ENCODE results near the gene BBOX1. TPM values are rescaled to one million over a fixed set of nuclear protein-coding genes. Genes with fewer than 3 reads are reported as not detected.

Gene BBOX1
- total RNA-seq, 1 experiment from 2014 or later, result not detected

DNA sequence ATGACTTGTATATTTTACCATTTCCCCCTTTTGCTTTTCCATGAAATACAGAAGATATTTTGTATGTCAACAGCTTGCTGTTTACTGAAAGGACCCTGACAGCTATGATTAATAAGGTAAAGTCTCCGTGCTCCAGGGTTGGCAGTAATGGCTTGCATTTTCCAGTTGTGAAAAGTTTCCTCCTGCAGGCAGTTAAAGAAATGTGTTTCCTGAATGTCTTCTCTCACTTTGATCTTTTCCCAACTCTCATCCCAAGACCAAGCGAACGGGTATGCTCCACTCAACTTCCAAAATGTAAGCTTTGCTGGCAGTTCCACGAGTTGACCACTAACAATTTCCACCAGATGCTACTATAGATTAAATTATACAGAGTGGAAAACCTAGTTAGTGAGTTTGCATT lies 37.8 kb upstream of the BBOX1 start:
- H3K9me3 ChIP-seq (ENCODE audit: control insufficient read depth in 1 of 2, insufficient read depth in 1 of 2, low read depth in 1 of 2, low read length in 2 of 2), result no peaks in the 10 kb centered on the region
- no peaks in the 10 kb centered on the region for H3K27me3 ChIP-seq (ENCODE audit: insufficient read depth, low read length)
- no peak overlapping the region for H3K9ac ChIP-seq (ENCODE audit: low read length)
- intact Hi-C loops (cut with micrococcal nuclease), result no loop called here
- CTCF ChIA-PET, result no interaction called here
- BruUV-seq (replicated peaks), result no TSS peak
- no peaks in the 10 kb centered on the region for H3K9me2 ChIP-seq (ENCODE audit: insufficient read depth)
- no peaks in the 10 kb centered on the region for H3K79me2 ChIP-seq (ENCODE audit: insufficient read depth, low read length)
- no peak overlapping the region for H3K27ac ChIP-seq (ENCODE audit: low read depth, low read length)
- no peak for ATAC-seq
- no peak overlapping the region for H2AFZ ChIP-seq (ENCODE audit: low read depth, low read length, poor library complexity, severe bottlenecking)
- POLR2A ChIA-PET, result no interaction called here
- no peak for TF ChIP-seq ZNF274 (IDR thresholded peaks at IDR 0.05; ENCODE audit: low read depth, low read length)
- no peak for TF ChIP-seq CBX3 (IDR thresholded peaks at IDR 0.05; ENCODE audit: low read depth)
- TF ChIP-seq, protein P1, sequence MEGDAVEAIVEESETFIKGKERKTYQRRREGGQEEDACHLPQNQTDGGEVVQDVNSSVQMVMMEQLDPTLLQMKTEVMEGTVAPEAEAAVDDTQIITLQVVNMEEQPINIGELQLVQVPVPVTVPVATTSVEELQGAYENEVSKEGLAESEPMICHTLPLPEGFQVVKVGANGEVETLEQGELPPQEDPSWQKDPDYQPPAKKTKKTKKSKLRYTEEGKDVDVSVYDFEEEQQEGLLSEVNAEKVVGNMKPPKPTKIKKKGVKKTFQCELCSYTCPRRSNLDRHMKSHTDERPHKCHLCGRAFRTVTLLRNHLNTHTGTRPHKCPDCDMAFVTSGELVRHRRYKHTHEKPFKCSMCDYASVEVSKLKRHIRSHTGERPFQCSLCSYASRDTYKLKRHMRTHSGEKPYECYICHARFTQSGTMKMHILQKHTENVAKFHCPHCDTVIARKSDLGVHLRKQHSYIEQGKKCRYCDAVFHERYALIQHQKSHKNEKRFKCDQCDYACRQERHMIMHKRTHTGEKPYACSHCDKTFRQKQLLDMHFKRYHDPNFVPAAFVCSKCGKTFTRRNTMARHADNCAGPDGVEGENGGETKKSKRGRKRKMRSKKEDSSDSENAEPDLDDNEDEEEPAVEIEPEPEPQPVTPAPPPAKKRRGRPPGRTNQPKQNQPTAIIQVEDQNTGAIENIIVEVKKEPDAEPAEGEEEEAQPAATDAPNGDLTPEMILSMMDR (IDR thresholded peaks at IDR 0.05 in 2 of 3, conservative IDR thresholded peaks at IDR 0.05 in 1 of 3; ENCODE audit: borderline replicate concordance in 1 of 3, insufficient read depth in 1 of 3, low read depth in 2 of 3, low read length in 2 of 3), result no peak
- no peak for TF ChIP-seq CEBPB (IDR thresholded peaks at IDR 0.05; ENCODE audit: low read depth)
- no peak for TF ChIP-seq EZH2 (IDR thresholded peaks at IDR 0.05)
- no peak for TF ChIP-seq FOSL1 (IDR thresholded peaks at IDR 0.05; ENCODE audit: low read depth)
- TF ChIP-seq RAD21 (IDR thresholded peaks at IDR 0.05; ENCODE audit: low read depth), result no peak
- TF ChIP-seq, protein P2, sequence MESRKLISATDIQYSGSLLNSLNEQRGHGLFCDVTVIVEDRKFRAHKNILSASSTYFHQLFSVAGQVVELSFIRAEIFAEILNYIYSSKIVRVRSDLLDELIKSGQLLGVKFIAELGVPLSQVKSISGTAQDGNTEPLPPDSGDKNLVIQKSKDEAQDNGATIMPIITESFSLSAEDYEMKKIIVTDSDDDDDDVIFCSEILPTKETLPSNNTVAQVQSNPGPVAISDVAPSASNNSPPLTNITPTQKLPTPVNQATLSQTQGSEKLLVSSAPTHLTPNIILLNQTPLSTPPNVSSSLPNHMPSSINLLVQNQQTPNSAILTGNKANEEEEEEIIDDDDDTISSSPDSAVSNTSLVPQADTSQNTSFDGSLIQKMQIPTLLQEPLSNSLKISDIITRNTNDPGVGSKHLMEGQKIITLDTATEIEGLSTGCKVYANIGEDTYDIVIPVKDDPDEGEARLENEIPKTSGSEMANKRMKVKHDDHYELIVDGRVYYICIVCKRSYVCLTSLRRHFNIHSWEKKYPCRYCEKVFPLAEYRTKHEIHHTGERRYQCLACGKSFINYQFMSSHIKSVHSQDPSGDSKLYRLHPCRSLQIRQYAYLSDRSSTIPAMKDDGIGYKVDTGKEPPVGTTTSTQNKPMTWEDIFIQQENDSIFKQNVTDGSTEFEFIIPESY (IDR thresholded peaks at IDR 0.05; ENCODE audit: extremely low read depth, insufficient replicate concordance, low read length), result no peak
- no peak for TF ChIP-seq SP1 (IDR thresholded peaks at IDR 0.05; ENCODE audit: low read depth)
- no peak for TF ChIP-seq ELF1 (IDR thresholded peaks at IDR 0.05; ENCODE audit: borderline replicate concordance, low read depth)
- TF ChIP-seq YY1 (IDR thresholded peaks at IDR 0.05; ENCODE audit: extremely low read depth, insufficient replicate concordance, low read depth, low read length), result no peak
- TF ChIP-seq, protein P3, sequence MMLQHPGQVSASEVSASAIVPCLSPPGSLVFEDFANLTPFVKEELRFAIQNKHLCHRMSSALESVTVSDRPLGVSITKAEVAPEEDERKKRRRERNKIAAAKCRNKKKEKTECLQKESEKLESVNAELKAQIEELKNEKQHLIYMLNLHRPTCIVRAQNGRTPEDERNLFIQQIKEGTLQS (IDR thresholded peaks at IDR 0.05), result no peak
- TF ChIP-seq SRF (IDR thresholded peaks at IDR 0.05; ENCODE audit: low read depth), result no peak
- no peak for TF ChIP-seq EZH2phosphoT487 (IDR thresholded peaks at IDR 0.05; ENCODE audit: borderline replicate concordance)
- TF ChIP-seq, protein P4, sequence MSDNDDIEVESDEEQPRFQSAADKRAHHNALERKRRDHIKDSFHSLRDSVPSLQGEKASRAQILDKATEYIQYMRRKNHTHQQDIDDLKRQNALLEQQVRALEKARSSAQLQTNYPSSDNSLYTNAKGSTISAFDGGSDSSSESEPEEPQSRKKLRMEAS (IDR thresholded peaks at IDR 0.05), result no peak
- no peak for TF ChIP-seq POLR2A (IDR thresholded peaks at IDR 0.05; ENCODE audit: borderline replicate concordance, extremely low read depth, insufficient read depth, insufficient read length)
- H3K36me3 ChIP-seq (ENCODE audit: control insufficient read depth in 1 of 2, insufficient read depth in 2 of 2, low read length in 2 of 2), result no peaks in the 10 kb centered on the region
- H3K4me1 ChIP-seq (ENCODE audit: control insufficient read depth in 1 of 2, insufficient read depth in 2 of 2, low read length in 2 of 2), result no peaks in the 10 kb centered on the region
- RAD21 ChIA-PET (ENCODE audit: low non-redundant PET in 1 of 2, low total read pairs in 2 of 2, uncharacterized antibody in 2 of 2, unreplicated experiment in 2 of 2), result no interaction called here
- H3K4me2 ChIP-seq (ENCODE audit: low read length), result no peak overlapping the region
- DNase-seq (ENCODE audit: low read depth, low spot score), result no peak
- H4K20me1 ChIP-seq (ENCODE audit: insufficient read depth), result no peaks in the 10 kb centered on the region
- H3K4me3 ChIP-seq (replicated peaks in 1 of 2; ENCODE audit: low read depth in 1 of 2, low read length in 2 of 2), result no peak overlapping the region

Data from HCT116 (cell line).